Mesothelial cell of epicardium (in vitro differentiated cells): ENCODE measurements around the gene CILP. TPM values are rescaled to one million over a fixed set of nuclear protein-coding genes. Genes with fewer than 3 reads are reported as not detected.

Experiments used
- DNase-seq, 2 experiments: peaks; one replicate each; pipeline ENCODE4 v3.0.0; 2021; ENCODE audit warnings: low spot score in 2 of 2; ENCODE audit not compliant: unreplicated experiment in 2 of 2
- H3K27ac Mint-ChIP-seq: 2 replicates; pipeline ENCODE4 v1.8.0; 2021; ENCODE audit warnings: mixed read lengths
- H3K27me3 Mint-ChIP-seq: 2 replicates; pipeline ENCODE4 v1.8.0; 2021; ENCODE audit warnings: low read depth, mixed read lengths
- H3K36me3 Mint-ChIP-seq: 2 replicates; pipeline ENCODE4 v1.8.0; 2021; ENCODE audit warnings: mixed read lengths
- H3K4me1 Mint-ChIP-seq: 2 replicates; pipeline ENCODE4 v1.8.0; 2021; ENCODE audit warnings: mixed read lengths
- H3K4me3 Mint-ChIP-seq: 2 replicates; pipeline ENCODE4 v1.8.0; 2021; ENCODE audit warnings: mild to moderate bottlenecking, moderate library complexity, mixed read lengths
- H3K9me3 Mint-ChIP-seq: 2 replicates; pipeline ENCODE4 v1.8.0; 2021; ENCODE audit warnings: mixed read lengths
- total RNA-seq: library from RNA; stranded (reverse); gene quantifications from 3 replicates; pipeline ENCODE4 v1.2.1, GENCODE V29; 2021
- TF ChIP-seq, protein P1 (sequence below): fragments of 200-600 bp; sonication (generic); IDR thresholded peaks from one replicate; pipeline ENCODE4 v1.5.0; 2021; ENCODE audit warnings: antibody characterized with exemption; ENCODE audit not compliant: unreplicated experiment

The CILP gene
- total RNA-seq, 1 donor from 2014 or later: 1.3 TPM

DNA sequence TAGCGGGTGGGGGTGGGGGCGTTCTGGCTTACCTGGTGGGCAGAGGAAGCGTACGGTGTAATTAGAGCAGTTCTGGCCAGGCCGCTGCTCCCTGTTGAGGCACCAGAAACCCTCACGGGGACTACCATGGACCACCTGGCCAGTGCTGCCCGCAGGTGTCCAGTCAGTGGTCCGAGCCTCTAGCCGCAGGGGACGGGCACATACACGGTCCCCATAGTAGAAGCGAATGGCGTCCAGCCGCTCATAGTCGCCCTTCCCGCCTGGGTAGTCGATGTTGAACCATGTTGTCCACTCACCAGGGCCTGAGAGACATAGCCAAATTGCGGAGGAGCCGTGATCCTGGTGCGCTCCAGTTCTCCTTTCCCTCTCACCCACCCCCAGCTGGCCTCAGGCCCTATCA lies 4.5 kb downstream of the CILP start:
- Mint-ChIP-seq H3K27ac (no peak overlapping the region), H3K36me3 (no peaks in the 10 kb centered on the region), H3K4me1 (peaks cover 27% of the 10 kb centered on the region), H3K4me3 (no peak overlapping the region), H3K27me3 (no peaks in the 10 kb centered on the region), H3K9me3 (no peaks in the 10 kb centered on the region)
- TF ChIP-seq, protein P1, sequence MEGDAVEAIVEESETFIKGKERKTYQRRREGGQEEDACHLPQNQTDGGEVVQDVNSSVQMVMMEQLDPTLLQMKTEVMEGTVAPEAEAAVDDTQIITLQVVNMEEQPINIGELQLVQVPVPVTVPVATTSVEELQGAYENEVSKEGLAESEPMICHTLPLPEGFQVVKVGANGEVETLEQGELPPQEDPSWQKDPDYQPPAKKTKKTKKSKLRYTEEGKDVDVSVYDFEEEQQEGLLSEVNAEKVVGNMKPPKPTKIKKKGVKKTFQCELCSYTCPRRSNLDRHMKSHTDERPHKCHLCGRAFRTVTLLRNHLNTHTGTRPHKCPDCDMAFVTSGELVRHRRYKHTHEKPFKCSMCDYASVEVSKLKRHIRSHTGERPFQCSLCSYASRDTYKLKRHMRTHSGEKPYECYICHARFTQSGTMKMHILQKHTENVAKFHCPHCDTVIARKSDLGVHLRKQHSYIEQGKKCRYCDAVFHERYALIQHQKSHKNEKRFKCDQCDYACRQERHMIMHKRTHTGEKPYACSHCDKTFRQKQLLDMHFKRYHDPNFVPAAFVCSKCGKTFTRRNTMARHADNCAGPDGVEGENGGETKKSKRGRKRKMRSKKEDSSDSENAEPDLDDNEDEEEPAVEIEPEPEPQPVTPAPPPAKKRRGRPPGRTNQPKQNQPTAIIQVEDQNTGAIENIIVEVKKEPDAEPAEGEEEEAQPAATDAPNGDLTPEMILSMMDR: no peak
- no peak for DNase-seq

DNA sequence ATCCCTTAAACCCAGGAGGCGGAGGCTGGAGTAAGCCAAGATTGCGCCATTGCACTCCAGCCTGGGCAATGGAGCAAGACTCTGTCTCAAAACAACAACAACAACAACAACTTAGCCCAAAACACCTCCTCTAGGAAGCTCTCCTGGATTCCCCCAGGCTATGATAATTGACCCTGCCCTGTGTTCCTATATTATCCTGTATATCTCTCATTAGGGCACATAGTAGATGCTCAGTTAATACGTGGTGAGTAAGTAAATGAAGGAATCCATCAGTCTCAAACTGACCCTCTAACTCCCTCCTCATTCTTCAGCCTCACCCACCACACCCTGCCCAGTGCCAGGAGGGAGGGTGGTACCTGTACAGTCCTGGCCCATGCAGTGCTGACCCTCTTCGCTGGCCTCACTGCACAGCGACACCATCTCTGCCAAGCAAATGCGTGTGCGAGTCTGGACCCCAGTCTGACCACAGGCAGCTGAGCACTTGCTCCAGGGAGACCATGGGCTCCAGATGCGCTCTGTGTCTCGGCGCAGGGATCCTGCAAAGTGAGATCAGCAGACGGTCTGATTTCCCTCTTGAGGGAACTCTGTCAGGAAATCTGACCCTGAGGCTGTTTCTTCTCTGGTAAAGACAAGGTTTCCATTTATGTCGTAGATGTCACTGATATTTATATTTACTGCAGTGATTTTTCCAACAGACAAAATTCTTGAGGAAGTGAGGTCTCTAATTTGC lies 6.2 kb downstream of the CILP start:
- DNase-seq: no peak
- Mint-ChIP-seq H3K27me3 (no peaks in the 10 kb centered on the region), H3K27ac (no peak overlapping the region), H3K4me1 (peaks cover 13% of the 10 kb centered on the region), H3K36me3 (no peaks in the 10 kb centered on the region), H3K9me3 (no peaks in the 10 kb centered on the region), H3K4me3 (no peak overlapping the region)
- TF ChIP-seq, protein P1: no peak

DNA sequence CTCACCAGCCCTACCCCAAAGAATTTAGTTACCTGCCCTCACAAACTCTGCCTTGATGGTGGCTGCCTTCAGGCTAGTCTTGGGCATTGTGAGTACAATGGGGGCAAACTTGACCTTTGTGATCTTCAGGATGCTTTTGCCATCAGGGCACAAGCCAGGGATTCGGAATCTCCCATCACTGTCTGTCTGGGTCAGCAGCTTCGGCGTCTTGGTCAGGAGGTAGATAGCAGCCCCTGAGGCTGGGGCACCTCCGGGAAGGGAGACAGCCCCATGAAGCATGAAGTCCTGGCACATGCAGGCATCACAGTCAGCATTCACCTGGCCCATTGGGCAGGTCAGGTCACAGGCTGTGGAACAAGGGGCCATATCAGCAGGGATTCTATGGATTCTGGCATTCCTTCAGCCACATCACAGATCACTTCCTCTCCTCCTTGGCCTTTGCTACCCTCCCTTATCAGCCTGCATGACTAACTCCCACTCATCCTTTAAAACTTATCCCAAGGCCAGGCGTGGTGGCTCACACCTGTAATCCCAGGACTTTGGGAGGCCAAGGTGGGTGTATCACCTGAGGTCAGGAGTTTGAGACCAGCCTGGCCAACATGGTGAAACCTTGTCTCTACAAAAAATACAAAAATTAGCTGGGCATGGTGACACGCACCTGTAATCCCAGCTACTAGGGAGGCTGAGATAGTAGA lies 6.9 kb downstream of the CILP start:
- Mint-ChIP-seq H3K27ac (no peak overlapping the region), H3K27me3 (no peaks in the 10 kb centered on the region), H3K4me1 (peaks cover 6% of the 10 kb centered on the region), H3K36me3 (no peaks in the 10 kb centered on the region), H3K9me3 (no peaks in the 10 kb centered on the region), H3K4me3 (no peak overlapping the region)
- DNase-seq: no peak
- TF ChIP-seq, protein P1: no peak

DNA sequence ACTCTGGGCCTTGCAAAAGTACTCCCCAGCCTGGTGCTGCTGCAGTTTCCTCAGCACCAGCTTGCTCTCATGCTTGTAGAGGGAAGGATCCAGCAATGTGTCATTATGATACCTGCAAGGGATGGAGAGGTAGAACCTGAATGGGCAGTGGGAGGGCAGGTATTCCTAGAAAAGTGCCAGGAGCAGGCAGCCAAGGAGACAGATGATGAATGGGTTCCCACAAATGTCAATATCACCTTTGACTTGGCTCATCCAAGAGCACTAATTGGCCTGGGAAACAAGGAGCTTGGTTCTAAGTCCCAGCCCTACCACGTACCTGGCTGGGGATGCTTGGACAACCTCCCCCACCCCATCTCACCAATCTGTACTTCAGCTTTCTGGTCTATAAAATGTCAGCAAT lies 9.4 kb downstream of the CILP start:
- H3K4me1 Mint-ChIP-seq: no peaks in the 10 kb centered on the region
- no peaks in the 10 kb centered on the region for H3K9me3 Mint-ChIP-seq
- no peaks in the 10 kb centered on the region for H3K36me3 Mint-ChIP-seq
- no peak overlapping the region for H3K4me3 Mint-ChIP-seq
- TF ChIP-seq, protein P1: no peak
- DNase-seq: no peak
- no peaks in the 10 kb centered on the region for H3K27me3 Mint-ChIP-seq
- H3K27ac Mint-ChIP-seq: no peak overlapping the region

DNA sequence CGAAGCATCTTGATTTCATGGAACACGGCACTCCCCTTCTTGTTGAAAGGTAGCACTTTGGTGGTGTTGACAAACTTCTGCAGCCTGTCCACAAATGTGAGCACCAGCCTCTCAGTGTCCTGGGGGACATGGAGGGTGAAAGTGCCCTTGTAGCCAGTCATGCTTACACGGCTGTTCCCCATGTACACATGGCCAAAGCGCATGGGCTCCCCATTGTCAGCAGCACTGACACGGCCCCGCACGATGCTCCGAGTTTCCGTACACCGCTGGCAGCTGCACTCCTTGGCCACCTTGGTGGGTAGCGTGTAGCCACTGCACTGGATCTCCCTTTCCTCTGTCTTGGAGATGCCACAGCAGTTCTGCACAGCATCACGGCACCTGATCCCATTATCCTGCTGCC lies 12.7 kb downstream of the CILP start:
- Mint-ChIP-seq H3K36me3 (no peaks in the 10 kb centered on the region), H3K4me1 (peaks cover 6% of the 10 kb centered on the region), H3K4me3 (no peak overlapping the region), H3K27me3 (no peaks in the 10 kb centered on the region), H3K9me3 (no peaks in the 10 kb centered on the region), H3K27ac (no peak overlapping the region)
- DNase-seq: no peak
- TF ChIP-seq, protein P1: no peak
